ENCODE measurements around the gene DPEP3. TPM values are rescaled to one million over a fixed set of nuclear protein-coding genes. Genes with fewer than 3 reads are reported as not detected.
"Not testable (repeated sequence)": the region's sequence is repeated elsewhere in the genome, so short reads cannot be mapped to it uniquely, and the experiment has no call there.

The DPEP3 gene
- total and polyA plus RNA-seq, 10 of the 15 experiments (the other 5 are each of a cell fraction or from before 2014, with no cell fraction given), result not detected

DNA sequence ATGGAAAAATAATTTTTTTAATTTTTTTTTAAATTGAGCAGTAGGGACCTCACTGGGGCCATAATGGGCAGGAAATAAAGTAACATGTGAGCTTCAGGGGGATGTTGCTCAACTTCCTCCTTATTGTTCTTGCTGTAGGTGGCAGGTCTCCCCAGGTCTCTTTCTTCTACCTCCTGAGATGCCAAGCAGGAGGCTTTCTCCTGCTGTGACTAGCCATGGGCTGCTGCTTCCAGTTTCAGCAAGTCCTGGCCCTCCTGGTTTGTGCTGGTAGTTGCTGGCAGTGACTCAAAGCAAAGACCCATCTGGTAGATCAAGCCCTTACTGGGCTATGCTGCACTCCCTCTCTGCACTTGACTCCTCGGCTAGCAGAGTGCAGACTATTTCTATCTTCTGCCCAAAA, 33.1 kb upstream of the DPEP3 start (continued):
- no peak for TF ChIP-seq USF1 (IDR thresholded peaks at IDR 0.05; ENCODE audit: borderline replicate concordance, extremely low read length, insufficient read depth, low read depth, low read length)
- TF ChIP-seq HDGF (IDR thresholded peaks at IDR 0.05), result no peak
- no peak for TF ChIP-seq BRCA1 (IDR thresholded peaks at IDR 0.05; ENCODE audit: low read depth, low read length)

DNA sequence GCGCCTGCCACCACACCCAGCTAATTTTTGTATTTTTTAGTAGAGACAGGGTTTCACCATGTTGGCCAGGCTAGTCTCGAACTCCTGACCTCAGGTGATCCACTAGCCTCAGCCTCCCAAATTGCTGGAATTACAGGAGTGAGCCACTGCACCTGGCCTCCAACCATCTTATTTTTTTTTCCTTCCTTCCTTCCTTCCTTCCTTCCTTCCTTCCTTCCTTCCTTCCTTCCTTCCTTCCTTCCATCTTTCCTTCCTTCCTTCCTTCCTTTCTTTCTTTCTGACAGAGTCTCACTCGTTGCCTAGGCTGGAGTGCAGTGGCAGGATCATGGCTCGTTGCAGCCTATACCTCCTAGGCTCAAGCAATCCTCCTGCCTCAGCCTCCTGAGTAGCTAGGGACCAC, 29.6 kb upstream of the DPEP3 start:
- POLR2A ChIA-PET, result interaction anchor here (0.7 kb wide), 2 partner anchors 10 to 126 kb away, joined by 3 to 13 read pairs; no protein-coding TSS in a partner anchor
- RAD21 ChIA-PET (ENCODE audit: unreplicated experiment); intact Hi-C loops (cut with micrococcal nuclease; ENCODE audit: unreplicated experiment): not testable (repeated sequence)

GRCh38 chr16:68009157-68009735, 28.9 kb upstream of the DPEP3 start:
- CTCF ChIA-PET, result no interaction called here
- no TSS peak for BruUV-seq (replicated peaks)
- in situ Hi-C loops (cut with MboI) (no loop called here), intact Hi-C loops (cut with micrococcal nuclease; ENCODE audit: unreplicated experiment) (no loop called here)
- H3K4me2 ChIP-seq (ENCODE audit: control insufficient read depth, insufficient read depth), result no peak overlapping the region
- no peak overlapping the region for H3K27ac ChIP-seq (ENCODE audit: control insufficient read depth, insufficient read depth)
- RAD21 ChIA-PET (ENCODE audit: unreplicated experiment), result no interaction called here
- H3K4me3 ChIP-seq, result no peak overlapping the region
- peaks cover 4% of the 10 kb centered on the region; the same call in 1 of the 2 replicates for H3K4me1 ChIP-seq (ENCODE audit: control insufficient read depth, insufficient read depth, low read length)
- no peak overlapping the region for H2AFZ ChIP-seq (ENCODE audit: control insufficient read depth, low read depth, low read length)
- FAIRE-seq (no peak), ATAC-seq (no peak), DNase-seq (ENCODE audit: low read depth, low spot score) (no peak)
- WGBS (ENCODE audit: insufficient coverage, insufficient replicate concordance, low lambda C conversion rate, missing lambda C conversion rate), result 58% methylated on average over 9 of the region's 9 CpGs
- no peaks in the 10 kb centered on the region for H4K20me1 ChIP-seq (ENCODE audit: control insufficient read depth, insufficient read depth)
- H3K9me3 ChIP-seq (replicated peaks; ENCODE audit: control insufficient read depth, insufficient read depth, low read length), result no peaks in the 10 kb centered on the region
- no peaks in the 10 kb centered on the region for H3K79me2 ChIP-seq (ENCODE audit: control insufficient read depth, insufficient read depth, low read length)
- no peaks in the 10 kb centered on the region for H3K27me3 ChIP-seq (replicated peaks in 1 of 2; ENCODE audit: control insufficient read depth in 2 of 2, insufficient read depth in 2 of 2, low read length in 1 of 2)
- SMC1A ChIA-PET (ENCODE audit: uncharacterized antibody, unreplicated experiment), result no interaction called here
- POLR2A ChIA-PET, result interaction anchor here (0.7 kb wide), 1 partner anchor 126 kb away, joined by 3 read pairs; no protein-coding TSS in a partner anchor
- no peaks in the 10 kb centered on the region for H3K36me3 ChIP-seq (ENCODE audit: control insufficient read depth in 2 of 2, insufficient read depth in 2 of 2, low read length in 1 of 2)
- no peak overlapping the region for H3K9ac ChIP-seq (ENCODE audit: control insufficient read depth, insufficient read depth, low read length)
- TF ChIP-seq TCF12 (IDR thresholded peaks at IDR 0.05; ENCODE audit: low read depth, low read length) (no peak), PKNOX1 (IDR thresholded peaks at IDR 0.05) (no peak), SP1 (IDR thresholded peaks at IDR 0.05; ENCODE audit: low read depth, low read length) (no peak), SIX5 (IDR thresholded peaks at IDR 0.05; ENCODE audit: low read depth, low read length, severe bottlenecking) (no peak), TCF3 (IDR thresholded peaks at IDR 0.05; ENCODE audit: borderline replicate concordance, insufficient read depth, low read depth, low read length) (no peak), POLR2AphosphoS5 (IDR thresholded peaks at IDR 0.05; ENCODE audit: low read length) (no peak), FOS (IDR thresholded peaks at IDR 0.05; ENCODE audit: borderline replicate concordance, extremely low read depth, insufficient read length) (no peak), NFXL1 (IDR thresholded peaks at IDR 0.05; ENCODE audit: borderline replicate concordance) (no peak), ESRRA (IDR thresholded peaks at IDR 0.05; ENCODE audit: low read length) (no peak)

More for the DNA sequence above, 29.6 kb upstream of the DPEP3 start:
- TF ChIP-seq ETV6 (conservative IDR thresholded peaks at IDR 0.05 in 1 of 2, IDR thresholded peaks at IDR 0.05 in 1 of 2; ENCODE audit: borderline replicate concordance in 1 of 2, low read depth in 1 of 2), result peak in 1 of 2 experiments; percentile 52; a peak in 1 of 4 replicates
- H3K36me3 ChIP-seq (ENCODE audit: control insufficient read depth in 2 of 2, insufficient read depth in 2 of 2, low read length in 1 of 2); H3K4me1 ChIP-seq (ENCODE audit: control insufficient read depth, insufficient read depth, low read length); BruUV-seq (replicated peaks); CTCF ChIA-PET; SMC1A ChIA-PET (ENCODE audit: uncharacterized antibody, unreplicated experiment); H3K27ac ChIP-seq (ENCODE audit: control insufficient read depth, insufficient read depth); H4K20me1 ChIP-seq (ENCODE audit: control insufficient read depth, insufficient read depth); H3K9me3 ChIP-seq (replicated peaks; ENCODE audit: control insufficient read depth, insufficient read depth, low read length); in situ Hi-C loops (cut with MboI); H3K4me2 ChIP-seq (ENCODE audit: control insufficient read depth, insufficient read depth); H3K4me3 ChIP-seq; DNase-seq (ENCODE audit: low read depth, low spot score); ATAC-seq; FAIRE-seq; H3K27me3 ChIP-seq (replicated peaks in 1 of 2; ENCODE audit: control insufficient read depth in 2 of 2, insufficient read depth in 2 of 2, low read length in 1 of 2); H3K9ac ChIP-seq (ENCODE audit: control insufficient read depth, insufficient read depth, low read length); H3K79me2 ChIP-seq (ENCODE audit: control insufficient read depth, insufficient read depth, low read length); H2AFZ ChIP-seq (ENCODE audit: control insufficient read depth, low read depth, low read length): not testable (repeated sequence)
- WGBS (ENCODE audit: insufficient coverage, insufficient replicate concordance, low lambda C conversion rate, missing lambda C conversion rate), result 0% methylated on average over 4 of the region's 4 CpGs

All from GM12878 (cell line).